Gastroesophageal sphincter (tissue), 4 donors: ENCODE measurements around the gene DNAH17. TPM values are rescaled to one million over a fixed set of nuclear protein-coding genes. Genes with fewer than 3 reads are reported as not detected.
A peak's percentile ranks its signal among the peaks of the same experiment; 100 is the strongest.

Experiments used
- ATAC-seq: fragments of 150-250 bp; one replicate; pipeline ENCODE4 v1.9.1; 2016; ENCODE audit warnings: mild to moderate bottlenecking, moderate library complexity
- H3K27ac ChIP-seq, 4 donors: fragments of 200-600 bp; sonication (generic) in 3 of 4; 1 replicate in 3 of 4; 2 replicates in 1 of 4; pipeline ENCODE4 v1.5.1; 2016 to 2019
- H3K27me3 ChIP-seq: fragments of 200-600 bp; sonication (generic); one replicate; pipeline ENCODE4 v1.5.1; 2019
- H3K36me3 ChIP-seq, 2 donors: fragments of 200-600 bp; sonication (generic); one replicate each; pipeline ENCODE4 v1.5.1; 2019; ENCODE audit warnings: control low read depth in 1 of 2
- H3K4me1 ChIP-seq, 3 donors: fragments of 200-600 bp; sonication (generic); 1 replicate in 2 of 3; 2 replicates in 1 of 3; pipeline ENCODE4 v1.5.1; 2016 to 2019; ENCODE audit warnings: control low read depth in 2 of 3
- H3K4me3 ChIP-seq, 2 donors: fragments of 200-600 bp; sonication (generic); one replicate each; pipeline ENCODE4 v1.5.1; 2019; ENCODE audit warnings: mild to moderate bottlenecking in 1 of 2, moderate library complexity in 1 of 2
- H3K9me3 ChIP-seq, 3 donors: fragments of 200-600 bp; sonication (generic); one replicate each; pipeline ENCODE4 v1.5.1; 2017 to 2019; ENCODE audit warnings: control low read depth in 2 of 3
- CTCF ChIP-seq, 4 experiments: fragments of 200-600 bp in 2 of 4; fragments of 450-650 bp in 2 of 4; sonication (generic) in 1 of 4; IDR thresholded peaks; one replicate each; pipeline ENCODE4 v1.5.1; 2017 to 2019; ENCODE audit warnings: antibody characterized with exemption in 4 of 4, mild to moderate bottlenecking in 2 of 4, moderate library complexity in 2 of 4
- EP300 ChIP-seq: sonication (generic); formaldehyde crosslinking; IDR thresholded peaks from one replicate; pipeline ENCODE4 v1.6.1; 2017; ENCODE audit warnings: antibody characterized with exemption, mild to moderate bottlenecking
- POLR2A ChIP-seq, 2 donors: fragments of 450-650 bp; IDR thresholded peaks; one replicate each; pipeline ENCODE4 v1.6.1; 2017; ENCODE audit warnings: antibody characterized with exemption in 2 of 2, mild to moderate bottlenecking in 2 of 2, moderate library complexity in 1 of 2
- POLR2AphosphoS5 ChIP-seq: sonication (generic); formaldehyde crosslinking; IDR thresholded peaks from one replicate; pipeline ENCODE4 v1.6.1; 2017; ENCODE audit warnings: antibody characterized with exemption
- WGBS, 2 donors: methylation state at CpG; one replicate each; pipeline ENCODE4 v1.1.5; 2018; ENCODE audit warnings: low coverage in 1 of 2; 5-methylcytosine and 5-hydroxymethylcytosine counted together
- total RNA-seq, 4 donors: library from RNA; depleted of rRNA; stranded (reverse); fragments of >200 nt; gene quantifications; one replicate each; pipeline ENCODE4 v1.1.0, GENCODE V29; 2016

The DNAH17 gene
- total RNA-seq, 4 donors from 2014 or later = 0.15 TPM; not detected in 3

GRCh38 chr17:78538033-78538776 is 39.0 kb downstream of the DNAH17 start:
- TF ChIP-seq POLR2AphosphoS5 (no peak), EP300 (no peak), CTCF (IDR thresholded peaks at IDR 0.05) (no peak), POLR2A (IDR thresholded peaks at IDR 0.05) (no peak)
- ATAC-seq = no peak
- no peak overlapping the region for H3K27ac ChIP-seq
- peaks cover 0 to 13% (median 7%) of the 10 kb centered on the region in 3 donors for H3K4me1 ChIP-seq
- no peak overlapping the region for H3K4me3 ChIP-seq
- H3K36me3 ChIP-seq = no peaks in the 10 kb centered on the region
- 77 to 84% methylated on average over 4 to 5 of the region's 10 CpGs for WGBS, 2 donors
- no peaks in the 10 kb centered on the region for H3K27me3 ChIP-seq
- no peaks in the 10 kb centered on the region for H3K9me3 ChIP-seq

- Histone ChIP-seq H3K27ac (no peak overlapping the region), H3K36me3 (no peaks in the 10 kb centered on the region), H3K4me1 (peaks cover 0 to 13% (median 7%) of the 10 kb centered on the region in 3 donors), H3K9me3 (no peaks in the 10 kb centered on the region), H3K4me3 (no peak overlapping the region), H3K27me3 (no peaks in the 10 kb centered on the region)
- 88% methylated on average over 12 of the region's 20 CpGs; no CpG with 5 or more reads in 1 of the 2 donors for WGBS, 2 donors
- no peak for ATAC-seq
- TF ChIP-seq POLR2A (IDR thresholded peaks at IDR 0.05) (no peak), POLR2AphosphoS5 (no peak), EP300 (no peak), CTCF (IDR thresholded peaks at IDR 0.05) (no peak)
Measured at GRCh38 chr17:78537217-78537860, 39.9 kb downstream of the DNAH17 start.

DNA sequence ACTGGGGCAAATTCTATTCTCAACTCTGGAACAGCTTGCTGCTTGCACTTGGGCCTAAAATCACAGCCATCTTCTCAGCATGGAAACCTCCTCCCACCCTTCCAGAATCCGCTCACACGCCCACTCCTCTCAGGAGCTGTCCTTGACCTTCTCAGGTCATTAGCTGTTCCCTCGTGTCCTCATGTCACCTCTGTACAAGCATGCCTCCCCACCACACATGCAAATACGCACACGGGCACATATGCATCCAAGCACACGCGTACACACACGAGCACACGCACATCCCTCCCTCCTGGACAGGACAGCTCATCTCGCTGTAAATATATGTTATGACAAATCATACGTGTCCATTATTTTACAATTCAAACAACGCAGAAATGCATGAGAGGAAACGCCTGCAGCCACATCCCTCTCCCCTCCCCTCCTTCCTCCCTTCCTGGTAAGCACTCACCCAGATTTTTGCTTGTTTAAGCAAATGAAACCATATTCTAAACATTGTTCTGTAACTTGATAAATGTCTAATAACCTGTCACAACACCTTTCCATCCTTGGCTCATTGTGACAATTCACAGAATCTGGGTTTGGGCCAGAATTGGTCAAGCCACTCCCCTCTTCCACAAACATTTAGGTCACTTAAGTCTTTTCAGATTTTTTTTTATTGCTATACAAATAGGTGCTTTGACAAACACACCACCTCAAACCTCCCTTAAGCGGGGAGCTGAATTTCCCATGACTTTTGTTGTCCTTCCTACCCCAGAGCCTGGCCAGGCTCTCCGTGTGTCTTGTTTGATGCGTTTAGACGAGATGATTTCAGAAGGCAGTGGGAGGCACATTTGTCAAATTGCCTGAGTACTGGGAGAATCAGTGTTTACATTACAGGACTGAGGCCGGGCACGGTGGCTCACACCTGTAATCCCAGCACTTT is 41.7 kb downstream of the DNAH17 start:
- 44 to 54% methylated on average over 16 to 18 of the region's 19 CpGs for WGBS, 2 donors
- no peak for TF ChIP-seq POLR2A (IDR thresholded peaks at IDR 0.05)
- TF ChIP-seq EP300 = no peak
- TF ChIP-seq CTCF (IDR thresholded peaks at IDR 0.05) = no peak
- TF ChIP-seq POLR2AphosphoS5 = no peak
- Histone ChIP-seq H3K9me3 (no peaks in the 10 kb centered on the region), H3K27ac (no peak overlapping the region), H3K4me1 (peaks cover 0 to 13% (median 7%) of the 10 kb centered on the region in 3 donors), H3K27me3 (no peaks in the 10 kb centered on the region), H3K4me3 (no peak overlapping the region), H3K36me3 (no peaks in the 10 kb centered on the region)
- no peak for ATAC-seq

DNA sequence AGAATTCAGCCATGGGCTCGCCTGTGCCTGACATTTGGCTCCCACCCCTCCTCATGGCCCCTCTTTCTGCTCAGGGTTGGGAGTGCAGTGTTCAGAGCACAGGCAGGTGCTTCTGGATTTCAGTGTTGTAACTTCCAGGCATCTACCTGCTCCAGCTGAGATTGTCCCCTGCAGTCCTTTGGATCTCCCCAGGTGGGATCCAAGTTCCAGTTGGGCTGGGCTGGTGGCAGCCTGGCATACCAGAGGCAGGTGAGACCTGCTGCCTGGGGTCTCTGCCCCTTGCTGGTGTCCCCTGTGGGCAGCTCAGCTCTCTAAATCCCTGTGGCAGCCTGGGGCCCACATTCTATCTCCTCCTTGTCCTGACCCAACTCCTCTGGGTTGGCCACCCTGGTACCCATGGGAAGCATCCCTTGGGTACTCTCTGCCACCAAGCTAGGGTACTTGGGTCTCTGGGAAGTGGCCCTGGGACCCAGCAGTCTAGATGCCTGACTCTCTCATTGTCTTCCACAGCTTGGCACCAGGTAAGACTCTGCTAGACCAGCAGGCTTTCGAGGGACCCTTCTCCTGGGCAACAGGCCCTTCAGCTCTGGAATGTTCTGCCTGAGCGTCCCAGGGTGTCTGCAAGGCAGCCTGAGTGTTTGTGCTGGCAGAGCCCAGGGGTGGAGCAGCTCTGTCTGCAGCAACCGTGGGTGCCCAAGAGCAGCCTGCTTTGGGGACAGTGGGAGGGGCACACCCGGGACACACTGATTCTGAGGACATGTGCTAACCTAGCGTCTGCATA is 42.5 kb downstream of the DNAH17 start:
- peaks cover 0 to 13% (median 7%) of the 10 kb centered on the region in 3 donors for H3K4me1 ChIP-seq
- no peak overlapping the region for H3K27ac ChIP-seq
- H3K36me3 ChIP-seq = no peaks in the 10 kb centered on the region
- WGBS, 2 donors = 0 to 67% methylated on average over 1 of the region's 6 CpGs
- TF ChIP-seq EP300 = no peak
- TF ChIP-seq POLR2A (IDR thresholded peaks at IDR 0.05) = no peak
- no peak for TF ChIP-seq CTCF (IDR thresholded peaks at IDR 0.05)
- TF ChIP-seq POLR2AphosphoS5 = no peak
- no peaks in the 10 kb centered on the region for H3K27me3 ChIP-seq
- no peaks in the 10 kb centered on the region for H3K9me3 ChIP-seq
- ATAC-seq = peak; percentile 16
- H3K4me3 ChIP-seq = no peak overlapping the region
